Transverse colon (tissue), 4 donors: ENCODE data around the gene C22orf15. TPM values are rescaled to one million over a fixed set of nuclear protein-coding genes. Genes with fewer than 3 reads are reported as not detected.

Source experiments
- DNase-seq: peaks from one replicate; pipeline ENCODE4 v3.0.0-alpha.2; 2019
- H3K27ac ChIP-seq, 4 donors: fragments of 200-600 bp; sonication (generic); 2 replicates each; pipeline ENCODE4 v1.5.1; 2016 to 2018; ENCODE audit warnings: inconsistent platforms in 4 of 4
- H3K27me3 ChIP-seq: fragments of 200-600 bp; sonication (generic); 2 replicates; pipeline ENCODE4 v1.5.1; 2017; ENCODE audit warnings: inconsistent platforms
- H3K36me3 ChIP-seq, 4 donors: fragments of 200-600 bp; sonication (generic); 2 replicates each; pipeline ENCODE4 v1.5.1; 2017 to 2019; ENCODE audit warnings: inconsistent platforms in 4 of 4
- H3K4me1 ChIP-seq, 4 donors: fragments of 200-600 bp; sonication (generic); 2 replicates each; pipeline ENCODE4 v1.5.1; 2017 to 2020; ENCODE audit warnings: inconsistent platforms in 4 of 4
- H3K4me3 ChIP-seq, 4 donors: fragments of 200-600 bp; sonication (generic); 1 replicate in 1 of 4; 2 replicates in 3 of 4; pipeline versions ENCODE4 v1.5.1 to v1.6.1; 2017 to 2019; ENCODE audit warnings: inconsistent platforms in 4 of 4
- H3K9me3 ChIP-seq, 2 donors: fragments of 200-600 bp; sonication (generic); 2 replicates each; pipeline ENCODE4 v1.5.1; 2017 to 2019; ENCODE audit warnings: inconsistent platforms in 2 of 2
- EP300 ChIP-seq: sonication (generic); formaldehyde crosslinking; IDR thresholded peaks from one replicate; pipeline ENCODE4 v1.6.1; 2017; ENCODE audit warnings: antibody characterized with exemption, low read depth
- POLR2A ChIP-seq: fragments of 450-650 bp; IDR thresholded peaks from one replicate; pipeline ENCODE4 v1.6.1; 2016; ENCODE audit warnings: antibody characterized with exemption, mild to moderate bottlenecking, moderate library complexity
- POLR2AphosphoS5 ChIP-seq, 3 donors: sonication (generic); formaldehyde crosslinking; IDR thresholded peaks; one replicate each; pipeline ENCODE4 v1.6.1; 2016; ENCODE audit warnings: antibody characterized with exemption in 3 of 3
- WGBS, 2 donors: methylation state at CpG; one replicate each; pipeline ENCODE4 v1.1.5; 2018; ENCODE audit warnings: low coverage in 1 of 2; 5-methylcytosine and 5-hydroxymethylcytosine counted together
- in situ Hi-C, 4 donors: fragments of 200-750 bp; cut with MboI; loops; one replicate each; pipeline versions ENCODE4 v1.15.0 to v1.15.1; 2017; ENCODE audit warnings: low sequenced_read_pairs in 3 of 4, low pct_ligation_motif_present in 1 of 4, low pct_unique_long_range_greater_than_20kb in 1 of 4
- intact Hi-C: fragments of 100-400 bp; cut with DNase I; formaldehyde crosslinking; loops from one replicate; pipeline ENCODE4 v1.15.1; 2023; ENCODE audit warnings: low total_unique reads
- total RNA-seq, 4 donors: library from RNA; depleted of rRNA; stranded (reverse); fragments of >200 nt; gene quantifications; one replicate each; pipeline ENCODE4 v1.1.0, GENCODE V29; 2016
- TF ChIP-seq, protein P1 (sequence below), 5 experiments: fragments of 200-600 bp in 3 of 5; fragments of 450-650 bp in 2 of 5; sonication (generic) in 3 of 5; IDR thresholded peaks; 1 replicate in 2 of 5; 2 replicates in 3 of 5; pipeline ENCODE4 v1.5.1; 2016 to 2017; ENCODE audit warnings: antibody characterized with exemption in 5 of 5, inconsistent platforms in 3 of 5, mild to moderate bottlenecking in 2 of 5, moderate library complexity in 1 of 5

Gene C22orf15
- total RNA-seq, 4 donors from 2014 or later, result not detected

DNA sequence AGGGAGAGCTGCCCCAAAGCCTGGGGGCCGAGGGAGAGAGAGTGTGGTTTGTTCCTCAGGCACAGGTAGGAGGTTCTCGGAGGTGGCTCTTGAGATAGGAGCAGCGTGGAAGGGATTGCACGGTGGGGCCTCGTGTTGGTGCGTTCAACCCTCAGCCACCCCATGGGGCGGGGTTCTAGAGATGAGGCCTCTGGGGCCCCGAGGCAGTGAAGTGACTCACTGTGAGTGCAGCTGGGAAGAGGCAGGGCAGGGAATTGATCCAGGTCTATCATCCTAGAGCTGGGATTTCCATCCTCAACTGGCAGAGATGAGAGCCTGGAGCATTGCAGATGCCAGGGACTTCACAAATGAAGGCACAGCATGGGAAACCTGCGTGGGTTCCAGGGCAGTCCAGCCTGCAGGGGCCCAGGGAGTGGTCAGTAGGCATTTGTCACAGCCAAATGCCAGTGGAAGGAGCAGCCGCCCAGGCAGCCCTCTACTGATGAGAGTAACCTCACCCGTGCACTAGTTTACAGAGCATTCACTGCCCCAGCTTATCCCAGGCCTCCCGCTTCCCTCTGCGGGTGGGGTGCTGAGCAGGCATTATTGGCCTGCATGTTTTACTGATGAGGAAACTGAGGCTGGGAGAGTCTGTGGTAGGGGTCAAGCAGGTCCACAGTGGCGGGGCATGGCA, 18.9 kb downstream of the C22orf15 start:
- H3K36me3 ChIP-seq, result no peaks in the 10 kb centered on the region
- no peak overlapping the region for H3K4me3 ChIP-seq
- intact Hi-C loops, result no loop called here
- in situ Hi-C loops, result loop anchor here in 2 of 4 donors (10.0 kb wide), 1 partner anchor 63 kb away; no protein-coding TSS in a partner anchor
- no peaks in the 10 kb centered on the region for H3K9me3 ChIP-seq
- no peak overlapping the region for H3K27ac ChIP-seq
- no peak for DNase-seq
- H3K27me3 ChIP-seq, result no peaks in the 10 kb centered on the region
- WGBS, 2 donors, result 76% methylated on average over 14 of the region's 14 CpGs; no CpG with 5 or more reads in 1 of the 2 donors
- TF ChIP-seq, protein P1, sequence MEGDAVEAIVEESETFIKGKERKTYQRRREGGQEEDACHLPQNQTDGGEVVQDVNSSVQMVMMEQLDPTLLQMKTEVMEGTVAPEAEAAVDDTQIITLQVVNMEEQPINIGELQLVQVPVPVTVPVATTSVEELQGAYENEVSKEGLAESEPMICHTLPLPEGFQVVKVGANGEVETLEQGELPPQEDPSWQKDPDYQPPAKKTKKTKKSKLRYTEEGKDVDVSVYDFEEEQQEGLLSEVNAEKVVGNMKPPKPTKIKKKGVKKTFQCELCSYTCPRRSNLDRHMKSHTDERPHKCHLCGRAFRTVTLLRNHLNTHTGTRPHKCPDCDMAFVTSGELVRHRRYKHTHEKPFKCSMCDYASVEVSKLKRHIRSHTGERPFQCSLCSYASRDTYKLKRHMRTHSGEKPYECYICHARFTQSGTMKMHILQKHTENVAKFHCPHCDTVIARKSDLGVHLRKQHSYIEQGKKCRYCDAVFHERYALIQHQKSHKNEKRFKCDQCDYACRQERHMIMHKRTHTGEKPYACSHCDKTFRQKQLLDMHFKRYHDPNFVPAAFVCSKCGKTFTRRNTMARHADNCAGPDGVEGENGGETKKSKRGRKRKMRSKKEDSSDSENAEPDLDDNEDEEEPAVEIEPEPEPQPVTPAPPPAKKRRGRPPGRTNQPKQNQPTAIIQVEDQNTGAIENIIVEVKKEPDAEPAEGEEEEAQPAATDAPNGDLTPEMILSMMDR (IDR thresholded peaks at IDR 0.05), result no peak
- TF ChIP-seq EP300 (no peak), POLR2A (no peak), POLR2AphosphoS5 (IDR thresholded peaks at IDR 0.05) (no peak)
- H3K4me1 ChIP-seq, result peaks cover 4 to 25% (median 20%) of the 10 kb centered on the region in 4 donors

DNA sequence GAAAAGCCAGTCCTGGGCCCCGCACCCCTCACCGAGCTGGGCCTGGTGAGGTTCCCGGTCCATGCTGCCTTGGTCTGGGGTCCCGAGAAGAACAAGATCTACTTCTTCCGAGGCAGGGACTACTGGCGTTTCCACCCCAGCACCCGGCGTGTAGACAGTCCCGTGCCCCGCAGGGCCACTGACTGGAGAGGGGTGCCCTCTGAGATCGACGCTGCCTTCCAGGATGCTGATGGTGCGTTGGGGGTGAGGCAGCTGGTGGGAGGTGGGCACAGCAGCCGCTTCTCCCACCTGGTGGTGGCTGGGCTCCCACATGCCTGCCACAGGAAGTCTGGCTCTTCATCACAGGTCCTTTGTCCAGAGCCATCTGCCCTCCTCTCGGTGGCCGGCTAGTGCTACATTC, 19.5 kb downstream of the C22orf15 start:
- WGBS, 2 donors, result 82% methylated on average over 5 of the region's 16 CpGs; no CpG with 5 or more reads in 1 of the 2 donors
- TF ChIP-seq, protein P1 (IDR thresholded peaks at IDR 0.05), result no peak
- no peak for TF ChIP-seq EP300
- no peak for TF ChIP-seq POLR2A
- TF ChIP-seq POLR2AphosphoS5 (IDR thresholded peaks at IDR 0.05), result no peak
- Histone ChIP-seq H3K27me3 (no peaks in the 10 kb centered on the region), H3K9me3 (no peaks in the 10 kb centered on the region), H3K27ac (no peak overlapping the region), H3K4me1 (peaks cover 4 to 25% (median 20%) of the 10 kb centered on the region in 4 donors), H3K36me3 (no peaks in the 10 kb centered on the region), H3K4me3 (no peak overlapping the region)
- in situ Hi-C loops, result loop anchor here in 2 of 4 donors (10.0 kb wide), 1 partner anchor 63 kb away; no protein-coding TSS in a partner anchor
- no peak for DNase-seq
- intact Hi-C loops, result no loop called here

DNA sequence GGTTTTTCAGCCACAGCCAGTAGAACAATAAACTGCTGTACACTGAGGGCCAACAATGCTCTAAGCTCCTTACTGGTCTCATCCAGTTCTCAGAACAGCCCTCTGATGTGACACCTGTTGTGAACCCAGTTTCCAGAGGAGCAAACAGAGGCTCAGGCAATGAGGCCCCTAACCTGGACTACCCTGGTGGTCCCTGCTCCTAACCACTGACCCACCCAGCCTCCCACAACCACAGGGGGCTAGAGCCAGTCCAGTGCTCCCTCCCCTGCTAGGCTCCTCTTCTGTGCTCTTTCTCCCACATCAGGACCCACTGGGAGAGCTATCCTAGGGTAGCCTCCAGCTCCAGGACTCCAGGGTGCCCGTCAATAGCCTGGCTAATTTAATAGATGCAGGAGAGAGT, 19.9 kb downstream of the C22orf15 start:
- intact Hi-C loops, result no loop called here
- TF ChIP-seq POLR2AphosphoS5 (IDR thresholded peaks at IDR 0.05) (no peak), EP300 (no peak)
- TF ChIP-seq, protein P1 (IDR thresholded peaks at IDR 0.05), result no peak
- H3K4me3 ChIP-seq, result no peak overlapping the region
- WGBS, 2 donors, result 83% methylated on average over 1 of the region's 1 CpG; no CpG with 5 or more reads in 1 of the 2 donors
- no peak overlapping the region for H3K27ac ChIP-seq
- no peaks in the 10 kb centered on the region for H3K36me3 ChIP-seq
- in situ Hi-C loops, result loop anchor here in 2 of 4 donors (10.0 kb wide), 1 partner anchor 62 kb away; no protein-coding TSS in a partner anchor
- no peaks in the 10 kb centered on the region for H3K9me3 ChIP-seq
- no peaks in the 10 kb centered on the region for H3K27me3 ChIP-seq
- peaks cover 6 to 28% (median 23%) of the 10 kb centered on the region in 4 donors for H3K4me1 ChIP-seq
- DNase-seq, result no peak

DNA sequence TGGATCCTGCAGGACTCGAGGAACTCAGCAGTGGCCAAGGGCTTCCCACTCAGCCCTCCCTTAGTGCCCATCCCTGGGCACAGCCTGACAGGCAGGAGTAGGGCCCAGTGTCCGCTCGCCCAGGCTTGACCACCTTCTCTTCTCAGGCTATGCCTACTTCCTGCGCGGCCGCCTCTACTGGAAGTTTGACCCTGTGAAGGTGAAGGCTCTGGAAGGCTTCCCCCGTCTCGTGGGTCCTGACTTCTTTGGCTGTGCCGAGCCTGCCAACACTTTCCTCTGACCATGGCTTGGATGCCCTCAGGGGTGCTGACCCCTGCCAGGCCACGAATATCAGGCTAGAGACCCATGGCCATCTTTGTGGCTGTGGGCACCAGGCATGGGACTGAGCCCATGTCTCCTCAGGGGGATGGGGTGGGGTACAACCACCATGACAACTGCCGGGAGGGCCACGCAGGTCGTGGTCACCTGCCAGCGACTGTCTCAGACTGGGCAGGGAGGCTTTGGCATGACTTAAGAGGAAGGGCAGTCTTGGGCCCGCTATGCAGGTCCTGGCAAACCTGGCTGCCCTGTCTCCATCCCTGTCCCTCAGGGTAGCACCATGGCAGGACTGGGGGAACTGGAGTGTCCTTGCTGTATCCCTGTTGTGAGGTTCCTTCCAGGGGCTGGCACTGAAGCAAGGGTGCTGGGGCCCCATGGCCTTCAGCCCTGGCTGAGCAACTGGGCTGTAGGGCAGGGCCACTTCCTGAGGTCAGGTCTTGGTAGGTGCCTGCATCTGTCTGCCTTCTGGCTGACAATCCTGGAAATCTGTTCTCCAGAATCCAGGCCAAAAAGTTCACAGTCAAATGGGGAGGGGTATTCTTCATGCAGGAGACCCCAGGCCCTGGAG, 20.7 kb downstream of the C22orf15 start:
- in situ Hi-C loops, result loop anchor here in 2 of 4 donors (10.0 kb wide), 1 partner anchor 61 kb away; no protein-coding TSS in a partner anchor
- WGBS, 2 donors, result 68 to 83% methylated on average over 4 to 15 of the region's 15 CpGs
- Histone ChIP-seq H3K27ac (peak overlapping the region in 2 of 4 donors; percentile 4 to 42), H3K9me3 (no peaks in the 10 kb centered on the region), H3K27me3 (no peaks in the 10 kb centered on the region), H3K4me1 (peaks cover 10 to 36% (median 29%) of the 10 kb centered on the region in 4 donors), H3K36me3 (no peaks in the 10 kb centered on the region), H3K4me3 (no peak overlapping the region)
- intact Hi-C loops, result no loop called here
- TF ChIP-seq POLR2AphosphoS5 (IDR thresholded peaks at IDR 0.05), result no peak
- TF ChIP-seq POLR2A, result no peak
- no peak for TF ChIP-seq EP300
- TF ChIP-seq, protein P1 (IDR thresholded peaks at IDR 0.05), result no peak
- no peak for DNase-seq
